Glutamatergic neuron (in vitro differentiated cells): ENCODE results near the gene SPAG9. TPM values are rescaled to one million over a fixed set of nuclear protein-coding genes. Genes with fewer than 3 reads are reported as not detected.

Experiments
- DNase-seq: peaks from one replicate; pipeline ENCODE4 v3.0.0; 2022
- H3K27ac Mint-ChIP-seq: one replicate; pipeline ENCODE4 v1.8.0; 2020; ENCODE audit warnings: mild to moderate bottlenecking, mixed read lengths, inconsistent platforms; ENCODE audit not compliant: unreplicated experiment
- H3K27me3 Mint-ChIP-seq: one replicate; pipeline ENCODE4 v1.8.0; 2020; ENCODE audit warnings: mild to moderate bottlenecking, moderate library complexity, mixed read lengths, inconsistent platforms; ENCODE audit not compliant: unreplicated experiment
- H3K36me3 Mint-ChIP-seq: one replicate; pipeline ENCODE4 v1.8.0; 2020; ENCODE audit warnings: mild to moderate bottlenecking, mixed read lengths, inconsistent platforms; ENCODE audit not compliant: unreplicated experiment
- H3K4me1 Mint-ChIP-seq: one replicate; pipeline ENCODE4 v1.8.0; 2020; ENCODE audit warnings: mild to moderate bottlenecking, low read depth, mixed read lengths, inconsistent platforms; ENCODE audit not compliant: unreplicated experiment
- H3K4me3 Mint-ChIP-seq: one replicate; pipeline ENCODE4 v1.8.0; 2020; ENCODE audit warnings: mild to moderate bottlenecking, mixed read lengths, inconsistent platforms; ENCODE audit not compliant: unreplicated experiment
- H3K9me3 Mint-ChIP-seq: one replicate; pipeline ENCODE4 v1.8.0; 2020; ENCODE audit warnings: mild to moderate bottlenecking, moderate library complexity, mixed read lengths, inconsistent platforms; ENCODE audit not compliant: unreplicated experiment
- total RNA-seq: library from RNA; stranded (reverse); fragmentation: NEBNext Ultra II Directional; extraction: Animal tissue kit (Norgen Biotek cat#: 25700); gene quantifications from one replicate; pipeline ENCODE4 v1.2.1, GENCODE V29; 2021; ENCODE audit not compliant: unreplicated experiment
- TF ChIP-seq, protein P1 (sequence below): fragments of 200-600 bp; sonication (generic); IDR thresholded peaks from one replicate; pipeline ENCODE4 v1.5.0; 2021; ENCODE audit not compliant: partially characterized antibody, unreplicated experiment

SPAG9 gene
- total RNA-seq, 1 donor from 2014 or later: 327 TPM

DNA sequence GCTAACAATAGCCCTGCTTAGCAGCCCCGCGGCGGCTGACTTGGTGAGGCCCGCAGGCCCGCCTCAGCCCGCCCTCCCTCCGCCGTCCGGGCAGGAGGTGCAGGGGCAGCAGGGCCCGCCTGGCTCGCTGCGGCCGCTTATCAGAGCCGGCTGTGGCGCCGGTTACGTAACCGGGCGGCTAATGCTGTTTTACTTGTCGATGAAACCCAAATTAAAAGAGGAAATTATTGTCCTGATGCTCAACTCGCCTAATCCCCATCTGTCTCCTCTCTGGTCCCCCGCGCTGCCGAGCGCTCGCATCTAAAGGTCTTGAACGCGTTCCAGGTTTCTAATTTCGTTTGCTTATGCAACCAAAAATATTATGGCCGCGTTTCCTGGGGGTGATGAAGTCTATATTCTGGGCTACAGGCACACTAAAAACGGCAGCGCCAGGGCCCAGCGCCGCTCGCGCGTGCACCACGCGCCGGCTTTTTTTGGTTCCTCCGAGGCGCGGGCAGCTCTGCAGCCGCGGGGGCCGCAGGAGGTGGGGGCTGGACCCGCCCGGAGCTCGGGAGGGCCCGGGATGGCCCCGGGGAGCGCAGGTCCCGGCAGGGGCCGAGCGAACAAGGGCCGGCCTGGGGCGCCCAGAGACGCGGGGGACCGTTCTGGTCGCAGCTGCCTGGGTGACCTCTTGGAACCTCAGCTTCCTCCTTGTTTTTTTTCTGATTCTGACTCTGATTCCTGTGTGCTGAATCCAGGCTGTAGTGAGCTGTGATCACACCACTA is 189.3 kb downstream of the SPAG9 start:
- TF ChIP-seq, protein P1, sequence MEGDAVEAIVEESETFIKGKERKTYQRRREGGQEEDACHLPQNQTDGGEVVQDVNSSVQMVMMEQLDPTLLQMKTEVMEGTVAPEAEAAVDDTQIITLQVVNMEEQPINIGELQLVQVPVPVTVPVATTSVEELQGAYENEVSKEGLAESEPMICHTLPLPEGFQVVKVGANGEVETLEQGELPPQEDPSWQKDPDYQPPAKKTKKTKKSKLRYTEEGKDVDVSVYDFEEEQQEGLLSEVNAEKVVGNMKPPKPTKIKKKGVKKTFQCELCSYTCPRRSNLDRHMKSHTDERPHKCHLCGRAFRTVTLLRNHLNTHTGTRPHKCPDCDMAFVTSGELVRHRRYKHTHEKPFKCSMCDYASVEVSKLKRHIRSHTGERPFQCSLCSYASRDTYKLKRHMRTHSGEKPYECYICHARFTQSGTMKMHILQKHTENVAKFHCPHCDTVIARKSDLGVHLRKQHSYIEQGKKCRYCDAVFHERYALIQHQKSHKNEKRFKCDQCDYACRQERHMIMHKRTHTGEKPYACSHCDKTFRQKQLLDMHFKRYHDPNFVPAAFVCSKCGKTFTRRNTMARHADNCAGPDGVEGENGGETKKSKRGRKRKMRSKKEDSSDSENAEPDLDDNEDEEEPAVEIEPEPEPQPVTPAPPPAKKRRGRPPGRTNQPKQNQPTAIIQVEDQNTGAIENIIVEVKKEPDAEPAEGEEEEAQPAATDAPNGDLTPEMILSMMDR: no peak
- DNase-seq: peak; percentile 87
- Mint-ChIP-seq H3K4me3 (peak overlapping the region; percentile 87), H3K9me3 (peaks cover 47% of the 10 kb centered on the region), H3K36me3 (peaks cover 6% of the 10 kb centered on the region), H3K27me3 (peaks cover 32% of the 10 kb centered on the region), H3K27ac (peak overlapping the region; percentile 99), H3K4me1 (peaks cover 55% of the 10 kb centered on the region)

DNA sequence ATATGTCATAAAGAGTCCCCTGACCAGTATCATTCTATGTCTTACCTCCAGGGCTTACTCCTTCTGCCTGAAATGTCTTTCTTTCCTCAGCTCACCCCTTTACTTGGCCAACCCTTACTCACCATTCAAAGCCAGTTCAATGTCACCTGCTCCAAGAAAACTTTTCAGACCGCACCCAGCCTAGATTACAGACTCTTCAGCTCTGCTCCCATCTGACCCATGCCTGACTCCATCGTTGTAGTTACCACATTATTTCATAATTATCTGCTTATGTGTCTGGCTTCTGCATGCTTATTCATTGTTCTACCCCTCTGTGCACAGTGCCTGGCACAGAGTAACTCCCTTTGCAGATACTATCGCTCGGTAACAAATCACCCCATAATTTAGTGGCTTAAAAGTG is 192.0 kb downstream of the SPAG9 start:
- H3K36me3 Mint-ChIP-seq: peaks cover 6% of the 10 kb centered on the region
- no peak for DNase-seq
- peaks cover 10% of the 10 kb centered on the region for H3K27me3 Mint-ChIP-seq
- H3K9me3 Mint-ChIP-seq: peaks cover 28% of the 10 kb centered on the region
- peaks cover 38% of the 10 kb centered on the region for H3K4me1 Mint-ChIP-seq
- TF ChIP-seq, protein P1: no peak
- no peak overlapping the region for H3K4me3 Mint-ChIP-seq
- no peak overlapping the region for H3K27ac Mint-ChIP-seq

DNA sequence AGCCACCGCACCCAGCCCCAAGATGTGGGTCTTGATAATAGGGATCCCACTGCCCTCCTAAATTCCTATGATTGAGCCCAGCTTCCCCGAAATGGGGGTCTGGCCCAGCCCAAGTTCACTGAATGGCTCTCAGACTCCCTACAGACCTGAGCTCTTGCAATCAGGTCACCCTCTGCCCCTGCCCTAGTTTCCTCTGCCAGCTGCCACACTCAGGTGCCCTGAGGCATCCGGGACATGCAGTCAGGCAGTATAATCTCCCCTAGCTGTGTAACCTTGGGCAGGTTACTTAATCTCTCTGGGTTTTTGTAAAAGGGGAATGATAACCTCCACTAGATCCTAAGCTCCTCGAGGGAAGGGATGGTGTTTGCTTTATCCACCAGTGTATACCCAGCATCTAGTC is 193.4 kb downstream of the SPAG9 start:
- DNase-seq: no peak
- TF ChIP-seq, protein P1: no peak
- H3K27ac Mint-ChIP-seq: no peak overlapping the region
- H3K36me3 Mint-ChIP-seq: peaks cover 6% of the 10 kb centered on the region
- peaks cover 25% of the 10 kb centered on the region for H3K9me3 Mint-ChIP-seq
- no peak overlapping the region for H3K4me3 Mint-ChIP-seq
- H3K27me3 Mint-ChIP-seq: peaks cover 9% of the 10 kb centered on the region
- peaks cover 35% of the 10 kb centered on the region for H3K4me1 Mint-ChIP-seq

DNA sequence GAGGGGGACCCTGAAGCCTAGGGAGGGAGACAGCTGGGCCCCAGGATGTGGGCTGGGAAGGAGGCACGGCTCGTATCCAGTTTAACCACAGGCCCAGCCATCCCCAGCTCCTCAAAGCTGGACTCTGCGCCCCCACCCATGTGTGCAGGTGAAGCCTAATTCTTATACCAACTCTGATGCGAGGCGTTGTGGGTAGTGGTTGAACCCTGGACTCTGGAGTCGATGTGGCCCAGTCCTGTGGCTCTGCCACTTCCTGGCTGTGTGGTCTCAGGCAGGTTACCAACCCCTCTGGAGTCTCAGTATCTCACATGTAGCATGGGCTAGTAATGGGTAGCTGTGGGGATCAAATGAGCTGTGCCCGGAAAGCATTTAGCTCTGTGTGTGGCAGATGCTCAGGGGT is 194.1 kb downstream of the SPAG9 start:
- DNase-seq: no peak
- Mint-ChIP-seq H3K27ac (no peak overlapping the region), H3K4me3 (no peak overlapping the region), H3K9me3 (peaks cover 19% of the 10 kb centered on the region), H3K36me3 (peaks cover 6% of the 10 kb centered on the region), H3K27me3 (peaks cover 2% of the 10 kb centered on the region), H3K4me1 (peaks cover 30% of the 10 kb centered on the region)
- TF ChIP-seq, protein P1: no peak

DNA sequence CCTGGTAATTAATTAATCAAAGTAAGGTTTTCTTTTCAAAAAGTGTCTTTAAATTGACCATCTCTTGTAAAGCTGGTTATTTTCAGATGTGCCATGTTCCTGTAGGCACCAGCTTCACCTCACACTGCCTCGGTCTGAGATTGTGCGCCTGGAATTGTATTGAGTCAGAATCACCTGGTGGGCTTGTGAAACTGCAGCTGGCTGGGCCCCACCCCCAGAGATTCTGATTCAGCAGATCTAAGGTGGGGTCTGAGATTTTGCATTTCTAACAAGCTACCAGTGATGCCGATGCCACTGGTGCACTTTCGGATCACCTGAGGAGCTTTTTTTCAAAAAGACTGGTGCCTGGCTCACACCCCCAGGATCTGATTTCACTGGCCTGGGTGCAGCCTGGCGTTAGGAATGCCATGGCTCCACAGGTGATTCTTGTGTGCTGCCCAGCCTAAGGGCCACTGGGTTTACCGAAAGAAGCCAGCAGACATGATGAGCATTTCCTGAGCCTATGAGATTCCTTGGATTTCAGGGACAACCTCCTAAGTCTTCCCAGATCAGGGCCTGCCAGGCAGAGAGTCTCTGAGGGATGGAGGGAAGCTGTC is 195.3 kb downstream of the SPAG9 start:
- Mint-ChIP-seq H3K27me3 (peaks cover 5% of the 10 kb centered on the region), H3K4me1 (peaks cover 32% of the 10 kb centered on the region), H3K36me3 (peaks cover 6% of the 10 kb centered on the region), H3K27ac (no peak overlapping the region), H3K4me3 (no peak overlapping the region), H3K9me3 (peaks cover 15% of the 10 kb centered on the region)
- DNase-seq: no peak
- TF ChIP-seq, protein P1: no peak
